Measurements from ENCODE around the gene SHOX.

DNA sequence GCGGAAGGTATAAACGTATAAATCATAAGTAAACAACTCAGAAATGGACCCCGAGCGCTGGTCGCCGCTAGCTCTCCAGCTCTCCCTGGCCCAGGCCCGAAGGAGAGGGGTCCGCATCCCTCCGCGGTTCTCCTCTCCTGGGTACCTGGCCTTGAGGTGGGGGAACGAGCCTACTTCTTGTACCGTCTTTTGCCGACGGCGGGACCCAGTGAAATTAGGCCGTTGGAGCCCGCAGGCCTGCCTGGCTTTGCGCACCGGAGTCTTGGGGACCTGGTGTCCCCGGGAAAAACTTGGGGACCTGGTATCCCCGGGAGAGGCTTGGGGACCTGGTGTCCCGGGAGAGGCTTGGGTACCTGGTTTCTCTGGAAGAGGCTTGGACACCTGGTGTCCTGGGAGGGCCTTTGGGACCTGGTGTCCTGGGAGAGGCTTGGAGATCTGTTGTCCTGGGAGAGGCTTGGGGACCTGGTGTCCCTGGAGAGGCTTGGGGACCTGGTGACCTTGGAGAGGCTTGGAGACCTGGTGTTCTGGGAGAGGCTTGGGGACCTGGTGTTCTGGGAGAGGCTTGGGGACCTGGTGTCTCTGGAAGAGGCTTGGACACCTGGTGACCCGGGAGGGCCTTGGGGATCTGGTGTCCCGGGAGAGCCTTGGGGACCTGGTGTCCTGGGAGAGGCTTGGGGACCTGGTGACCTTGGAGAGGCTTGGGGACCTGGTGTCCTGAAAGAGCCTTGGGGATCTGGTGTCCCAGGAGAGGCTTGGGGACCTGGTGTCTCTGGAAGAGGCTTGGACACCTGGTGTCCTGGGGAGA is 12.0 kb downstream of the SHOX start:
- TF ChIP-seq, protein P1, sequence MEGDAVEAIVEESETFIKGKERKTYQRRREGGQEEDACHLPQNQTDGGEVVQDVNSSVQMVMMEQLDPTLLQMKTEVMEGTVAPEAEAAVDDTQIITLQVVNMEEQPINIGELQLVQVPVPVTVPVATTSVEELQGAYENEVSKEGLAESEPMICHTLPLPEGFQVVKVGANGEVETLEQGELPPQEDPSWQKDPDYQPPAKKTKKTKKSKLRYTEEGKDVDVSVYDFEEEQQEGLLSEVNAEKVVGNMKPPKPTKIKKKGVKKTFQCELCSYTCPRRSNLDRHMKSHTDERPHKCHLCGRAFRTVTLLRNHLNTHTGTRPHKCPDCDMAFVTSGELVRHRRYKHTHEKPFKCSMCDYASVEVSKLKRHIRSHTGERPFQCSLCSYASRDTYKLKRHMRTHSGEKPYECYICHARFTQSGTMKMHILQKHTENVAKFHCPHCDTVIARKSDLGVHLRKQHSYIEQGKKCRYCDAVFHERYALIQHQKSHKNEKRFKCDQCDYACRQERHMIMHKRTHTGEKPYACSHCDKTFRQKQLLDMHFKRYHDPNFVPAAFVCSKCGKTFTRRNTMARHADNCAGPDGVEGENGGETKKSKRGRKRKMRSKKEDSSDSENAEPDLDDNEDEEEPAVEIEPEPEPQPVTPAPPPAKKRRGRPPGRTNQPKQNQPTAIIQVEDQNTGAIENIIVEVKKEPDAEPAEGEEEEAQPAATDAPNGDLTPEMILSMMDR (IDR thresholded peaks at IDR 0.05) = no peak
- TF ChIP-seq POLR2A (IDR thresholded peaks at IDR 0.05) (no peak), EP300 (IDR thresholded peaks at IDR 0.05) (no peak)

All from sigmoid colon (tissue), 4 donors.